HG03025 (cell line): ENCODE measurements around the gene SULT2A1.
"Not testable (repeated sequence)": the region's sequence is repeated elsewhere in the genome, so short reads cannot be mapped to it uniquely, and the experiment has no call there.

ENCODE experiments used
- ATAC-seq: cut with Tn5 transposase; IDR thresholded peaks from one replicate; pipeline ENCODE4 v1.9.1; 2021; ENCODE audit warnings: mild to moderate bottlenecking, moderate library complexity; ENCODE audit not compliant: unreplicated experiment, low FRiP score

Gene SULT2A1

GRCh38 chr19:47886010-47886559 is at the start of gene SULT2A1:
TSS of gene SULT2A1 (minus strand) at chr19:47886315. CDS start at chr19:47886257, 58 bp downstream.
- no peak for ATAC-seq

- not testable (repeated sequence) for ATAC-seq
Measured at GRCh38 chr19:47928581-47928980, 42.5 kb upstream of the SULT2A1 start.

GRCh38 chr19:47920107-47920506 is 34.0 kb upstream of the SULT2A1 start:
- ATAC-seq, result not testable (repeated sequence)

GRCh38 chr19:47910191-47910590 is 24.1 kb upstream of the SULT2A1 start:
- ATAC-seq, result not testable (repeated sequence)

- ATAC-seq, result not testable (repeated sequence)
Measured at GRCh38 chr19:47909350-47909749, 23.2 kb upstream of the SULT2A1 start.

GRCh38 chr19:47901370-47901769 is 15.3 kb upstream of the SULT2A1 start:
- no peak for ATAC-seq

- ATAC-seq, result no peak
Measured at GRCh38 chr19:47899335-47899734, 13.2 kb upstream of the SULT2A1 start.

GRCh38 chr19:47897861-47898260 is 11.7 kb upstream of the SULT2A1 start:
- no peak for ATAC-seq

GRCh38 chr19:47896773-47897172 is 10.7 kb upstream of the SULT2A1 start:
- ATAC-seq, result no peak

GRCh38 chr19:47896019-47896418 is 9.9 kb upstream of the SULT2A1 start:
- ATAC-seq, result no peak

- no peak for ATAC-seq
Measured at GRCh38 chr19:47895165-47895782, 9.2 kb upstream of the SULT2A1 start.

GRCh38 chr19:47891923-47892666 is 6.0 kb upstream of the SULT2A1 start:
- no peak for ATAC-seq

- ATAC-seq, result no peak
Measured at GRCh38 chr19:47891622-47891922, 5.5 kb upstream of the SULT2A1 start.

- ATAC-seq, result no peak
Measured at GRCh38 chr19:47890865-47891621, 4.9 kb upstream of the SULT2A1 start.

- ATAC-seq, result no peak
Measured at GRCh38 chr19:47885067-47885463, 1.1 kb downstream of the SULT2A1 start.

GRCh38 chr19:47882890-47883289 is 3.2 kb downstream of the SULT2A1 start:
- no peak for ATAC-seq

GRCh38 chr19:47881757-47882156 is 4.4 kb downstream of the SULT2A1 start:
- ATAC-seq, result no peak

- ATAC-seq, result not testable (repeated sequence)
Measured at GRCh38 chr19:47879385-47879784, 6.7 kb downstream of the SULT2A1 start.

GRCh38 chr19:47878906-47879305 is 7.2 kb downstream of the SULT2A1 start:
- ATAC-seq, result no peak

- no peak for ATAC-seq
Measured at GRCh38 chr19:47865166-47865565, 20.9 kb downstream of the SULT2A1 start.

GRCh38 chr19:47863514-47863936 is 22.6 kb downstream of the SULT2A1 start:
- ATAC-seq, result no peak
